PC-3 (cell line): ENCODE results near the gene RPS19BP1.

Source experiments
- CTCF ChIP-seq: fragments of 300-600 bp; sonication (generic); conservative IDR thresholded peaks from 2 replicates; pipeline ENCODE4 v1.5.1; 2017; ENCODE audit warnings: antibody characterized with exemption, low read depth, mild to moderate bottlenecking, low read length
- EZH2 ChIP-seq: fragments of 300-600 bp; sonication (generic); IDR thresholded peaks from one replicate; pipeline ENCODE4 v1.6.1; 2017; ENCODE audit warnings: antibody characterized with exemption, mild to moderate bottlenecking, low read length; ENCODE audit not compliant: unreplicated experiment

GRCh38 chr22:39482768-39483167 is 49.8 kb downstream of the RPS19BP1 start:
- TF ChIP-seq CTCF (no peak), EZH2 (no peak)
